Measurements from ENCODE around the gene FGFR3.

FGFR3 gene

GRCh38 chr4:1787411-1788077, 5.5 kb upstream of the FGFR3 start:
- no peak for TF ChIP-seq CTCF (IDR thresholded peaks at IDR 0.05; ENCODE audit: insufficient read depth, low read length, poor library complexity, severe bottlenecking)
- H3K36me3 ChIP-seq (ENCODE audit: control insufficient read depth, insufficient read depth, low read length) = no peaks in the 10 kb centered on the region
- no peak for DNase-seq (ENCODE audit: extremely low read depth, insufficient read length)
- no peaks in the 10 kb centered on the region; the same call in 1 of the 2 replicates for H3K27me3 ChIP-seq (replicated peaks; ENCODE audit: control insufficient read depth, insufficient read depth, low read length)
- H3K4me3 ChIP-seq (replicated peaks; ENCODE audit: low read depth, low read length) = no peak overlapping the region

GRCh38 chr4:1788254-1788973, 4.7 kb upstream of the FGFR3 start:
- TF ChIP-seq CTCF (IDR thresholded peaks at IDR 0.05; ENCODE audit: insufficient read depth, low read length, poor library complexity, severe bottlenecking) = no peak
- no peak overlapping the region for H3K4me3 ChIP-seq (replicated peaks; ENCODE audit: low read depth, low read length)
- no peak for DNase-seq (ENCODE audit: extremely low read depth, insufficient read length)
- no peaks in the 10 kb centered on the region; the same call in 1 of the 2 replicates for H3K27me3 ChIP-seq (replicated peaks; ENCODE audit: control insufficient read depth, insufficient read depth, low read length)
- H3K36me3 ChIP-seq (ENCODE audit: control insufficient read depth, insufficient read depth, low read length) = no peaks in the 10 kb centered on the region

GRCh38 chr4:1789552-1789951, 3.5 kb upstream of the FGFR3 start:
- TF ChIP-seq CTCF (IDR thresholded peaks at IDR 0.05; ENCODE audit: insufficient read depth, low read length, poor library complexity, severe bottlenecking) = no peak

GRCh38 chr4:1790005-1790404, 3.1 kb upstream of the FGFR3 start:
- no peak for TF ChIP-seq CTCF (IDR thresholded peaks at IDR 0.05; ENCODE audit: insufficient read depth, low read length, poor library complexity, severe bottlenecking)
- H3K36me3 ChIP-seq (ENCODE audit: control insufficient read depth, insufficient read depth, low read length) = no peaks in the 10 kb centered on the region
- DNase-seq (ENCODE audit: extremely low read depth, insufficient read length) = no peak
- H3K4me3 ChIP-seq (replicated peaks; ENCODE audit: low read depth, low read length) = no peak overlapping the region
- H3K27me3 ChIP-seq (replicated peaks; ENCODE audit: control insufficient read depth, insufficient read depth, low read length) = no peaks in the 10 kb centered on the region; the same call in 1 of the 2 replicates

More at GRCh38 chr4:1789552-1789951, 3.5 kb upstream of the FGFR3 start:
- H3K36me3 ChIP-seq (ENCODE audit: control insufficient read depth, insufficient read depth, low read length) = no peaks in the 10 kb centered on the region
- no peak overlapping the region for H3K4me3 ChIP-seq (replicated peaks; ENCODE audit: low read depth, low read length)
- no peaks in the 10 kb centered on the region; the same call in 1 of the 2 replicates for H3K27me3 ChIP-seq (replicated peaks; ENCODE audit: control insufficient read depth, insufficient read depth, low read length)
- DNase-seq (ENCODE audit: extremely low read depth, insufficient read length) = no peak

GRCh38 chr4:1792158-1792831, 798 bp upstream of the FGFR3 start:
- no peaks in the 10 kb centered on the region for H3K36me3 ChIP-seq (ENCODE audit: control insufficient read depth, insufficient read depth, low read length)
- TF ChIP-seq CTCF (IDR thresholded peaks at IDR 0.05; ENCODE audit: insufficient read depth, low read length, poor library complexity, severe bottlenecking) = no peak
- no peak overlapping the region for H3K4me3 ChIP-seq (replicated peaks; ENCODE audit: low read depth, low read length)
- H3K27me3 ChIP-seq (replicated peaks; ENCODE audit: control insufficient read depth, insufficient read depth, low read length) = peaks cover 2% of the 10 kb centered on the region; the same call in 1 of the 2 replicates
- DNase-seq (ENCODE audit: extremely low read depth, insufficient read length) = no peak
